MM.1S (cell line): ENCODE measurements around the gene MT2A.

ENCODE experiments used
- DNase-seq: peaks from one replicate; pipeline ENCODE4 v3.0.0-alpha.2; 2015
- H2AFZ ChIP-seq: fragments of 300-600 bp; sonication (generic); 2 replicates; pipeline ENCODE4 v1.6.0; 2016; ENCODE audit warnings: antibody characterized with exemption, low read length
- H3F3A ChIP-seq: fragments of 300-600 bp; sonication (generic); 2 replicates; pipeline ENCODE4 v1.6.1; 2016; ENCODE audit warnings: mild to moderate bottlenecking, antibody characterized with exemption, low read length, moderate library complexity, mixed read lengths; ENCODE audit not compliant: insufficient read depth
- H3K27ac ChIP-seq: fragments of 300-600 bp; sonication (generic); 2 replicates; pipeline ENCODE4 v1.5.1; 2016; ENCODE audit warnings: mild to moderate bottlenecking, low read length
- H3K27me3 ChIP-seq: fragments of 300-600 bp; sonication (generic); replicated peaks from 2 replicates; pipeline ENCODE4 v1.6.0; 2016; ENCODE audit warnings: low read length; ENCODE audit not compliant: insufficient read depth
- H3K36me3 ChIP-seq: fragments of 300-600 bp; sonication (generic); replicated peaks from 2 replicates; pipeline ENCODE4 v1.6.1; 2016; ENCODE audit warnings: mild to moderate bottlenecking, low read length, mixed read lengths; ENCODE audit not compliant: insufficient read depth
- H3K4me1 ChIP-seq: fragments of 300-600 bp; sonication (generic); 2 replicates; pipeline ENCODE4 v1.6.1; 2016; ENCODE audit warnings: low read length, mixed read lengths
- H3K4me2 ChIP-seq: fragments of 300-600 bp; sonication (generic); 2 replicates; pipeline ENCODE4 v1.6.0; 2016; ENCODE audit warnings: low read depth, low read length
- H3K4me3 ChIP-seq: fragments of 300-600 bp; sonication (generic); 2 replicates; pipeline ENCODE4 v1.5.1; 2016; ENCODE audit warnings: low read length, mixed read lengths
- H3K79me2 ChIP-seq: fragments of 300-600 bp; sonication (generic); 2 replicates; pipeline ENCODE4 v1.6.1; 2016; ENCODE audit warnings: mixed run types, low read length, mixed read lengths
- H3K9ac ChIP-seq: fragments of 300-600 bp; sonication (generic); 2 replicates; pipeline ENCODE4 v1.6.1; 2016; ENCODE audit warnings: low read length, mixed read lengths
- H3K9me2 ChIP-seq: fragments of 300-600 bp; sonication (generic); replicated peaks from 2 replicates; pipeline ENCODE4 v1.6.1; 2016; ENCODE audit warnings: mild to moderate bottlenecking, low read length, mixed read lengths; ENCODE audit not compliant: insufficient read depth
- H3K9me3 ChIP-seq: fragments of 300-600 bp; sonication (generic); replicated peaks from 2 replicates; pipeline ENCODE4 v1.6.1; 2016; ENCODE audit warnings: mild to moderate bottlenecking, low read length, mixed read lengths; ENCODE audit not compliant: insufficient read depth
- H4K20me1 ChIP-seq: fragments of 300-600 bp; sonication (generic); 2 replicates; pipeline ENCODE4 v1.6.1; 2016; ENCODE audit warnings: mild to moderate bottlenecking, low read length, moderate library complexity, mixed read lengths; ENCODE audit not compliant: insufficient read depth
- CTCF ChIP-seq: fragments of 300-600 bp; sonication (generic); IDR thresholded peaks from 2 replicates; pipeline ENCODE4 v1.5.1; 2016; ENCODE audit warnings: antibody characterized with exemption, low read length, mixed read lengths
- EZH2 ChIP-seq: fragments of 300-600 bp; sonication (generic); optimal IDR thresholded peaks from 2 replicates; pipeline ENCODE3; 2017; ENCODE audit warnings: low read depth, mild to moderate bottlenecking, antibody characterized with exemption, low read length, mixed read lengths
- EZH2phosphoT487 ChIP-seq: fragments of 300-600 bp; sonication (generic); IDR thresholded peaks from 2 replicates; pipeline ENCODE4 v1.6.1; 2018; ENCODE audit warnings: antibody characterized with exemption, low read length

The MT2A gene

GRCh38 chr16:56608876-56609462, 585 bp downstream of the MT2A start:
- H2AFZ ChIP-seq: peak overlapping the region; percentile 87
- no peaks in the 10 kb centered on the region for H3K9me3 ChIP-seq
- H3K36me3 ChIP-seq: no peaks in the 10 kb centered on the region
- peaks cover 19% of the 10 kb centered on the region for H3K4me1 ChIP-seq
- peak overlapping the region; percentile 100 for H3K4me2 ChIP-seq
- no peaks in the 10 kb centered on the region for H3K9me2 ChIP-seq
- peak overlapping the region; percentile 15; the same call in 1 of the 2 replicates for H3K9ac ChIP-seq
- no peak for DNase-seq
- no peak overlapping the region for H3K27ac ChIP-seq
- TF ChIP-seq EZH2phosphoT487: no peak
- TF ChIP-seq CTCF: no peak
- TF ChIP-seq EZH2: no peak
- H3F3A ChIP-seq: peaks cover 16% of the 10 kb centered on the region
- H3K79me2 ChIP-seq: no peaks in the 10 kb centered on the region
- peak overlapping the region; percentile 71 for H3K4me3 ChIP-seq
- H4K20me1 ChIP-seq: no peaks in the 10 kb centered on the region
- peaks cover 18% of the 10 kb centered on the region for H3K27me3 ChIP-seq

- Histone ChIP-seq H3K4me3 (peak overlapping the region; percentile 71), H4K20me1 (no peaks in the 10 kb centered on the region), H3K4me1 (peaks cover 19% of the 10 kb centered on the region), H3K79me2 (no peaks in the 10 kb centered on the region), H3K9me3 (no peaks in the 10 kb centered on the region), H3K27me3 (peaks cover 18% of the 10 kb centered on the region), H2AFZ (no peak overlapping the region), H3F3A (peaks cover 16% of the 10 kb centered on the region), H3K9ac (no peak overlapping the region), H3K4me2 (peak overlapping the region; percentile 100), H3K27ac (no peak overlapping the region), H3K9me2 (no peaks in the 10 kb centered on the region), H3K36me3 (no peaks in the 10 kb centered on the region)
- TF ChIP-seq EZH2: no peak
- no peak for TF ChIP-seq CTCF
- TF ChIP-seq EZH2phosphoT487: no peak
- DNase-seq: peak; percentile 86
Observed at GRCh38 chr16:56609463-56609921, 1.1 kb downstream of the MT2A start.

- no peaks in the 10 kb centered on the region for H4K20me1 ChIP-seq
- no peak overlapping the region for H2AFZ ChIP-seq
- peak overlapping the region; percentile 100 for H3K4me2 ChIP-seq
- no peak for DNase-seq
- H3K9ac ChIP-seq: no peak overlapping the region
- H3K9me2 ChIP-seq: no peaks in the 10 kb centered on the region
- H3K36me3 ChIP-seq: no peaks in the 10 kb centered on the region
- peaks cover 19% of the 10 kb centered on the region for H3K4me1 ChIP-seq
- TF ChIP-seq CTCF (no peak), EZH2phosphoT487 (no peak), EZH2 (no peak)
- H3K79me2 ChIP-seq: no peaks in the 10 kb centered on the region
- H3K9me3 ChIP-seq: no peaks in the 10 kb centered on the region
- peak overlapping the region; percentile 71; the same call in 1 of the 2 replicates for H3K4me3 ChIP-seq
- H3K27me3 ChIP-seq: peaks cover 16% of the 10 kb centered on the region
- H3F3A ChIP-seq: peaks cover 16% of the 10 kb centered on the region
- no peak overlapping the region for H3K27ac ChIP-seq
Observed at GRCh38 chr16:56610017-56610608, 1.7 kb downstream of the MT2A start.
